ENCODE measurements around the gene PDSS2. TPM values are rescaled to one million over a fixed set of nuclear protein-coding genes. Genes with fewer than 3 reads are reported as not detected.

Gene PDSS2
- total RNA-seq, 4 donors from 2014 or later = 4.3 to 14.7 (median 12.1) TPM

DNA sequence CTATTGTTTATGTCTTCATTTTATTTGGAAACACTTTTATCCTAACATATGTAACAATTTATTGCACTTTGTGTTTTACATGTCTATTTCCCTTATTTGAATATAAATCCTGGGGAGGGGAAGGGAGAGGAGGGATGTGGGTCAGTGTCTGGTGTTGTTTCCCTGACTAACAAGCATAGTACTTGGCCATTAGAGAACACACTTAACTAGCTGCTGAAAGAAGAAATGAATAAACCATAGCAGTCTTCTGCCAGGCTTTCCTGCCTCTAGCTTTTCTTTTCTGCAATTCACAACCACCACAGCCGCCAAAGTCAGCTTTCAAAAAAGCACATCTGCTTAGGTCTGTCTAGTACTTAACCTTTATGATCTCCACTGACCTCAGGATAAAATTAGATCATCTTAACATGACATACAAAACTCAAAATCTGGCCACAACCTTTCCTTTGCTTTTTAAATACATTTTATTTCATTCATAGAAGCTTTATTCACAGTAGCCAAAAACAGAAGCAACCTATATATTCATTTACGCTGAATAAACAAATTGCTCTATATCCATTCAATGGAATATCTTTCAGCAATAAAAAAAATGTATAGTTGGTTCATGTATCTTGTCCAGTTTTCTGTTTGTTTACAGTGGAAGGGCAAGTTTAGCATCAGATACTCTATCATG, 16.3 kb downstream of the PDSS2 start:
- H3K4me1 ChIP-seq = no peaks in the 10 kb centered on the region
- no peak overlapping the region for H3K4me3 ChIP-seq
- no peak overlapping the region for H3K27ac ChIP-seq
- 94% methylated on average over 2 of the region's 2 CpGs for whole genome bisulfite sequencing
- TF ChIP-seq, protein P1, sequence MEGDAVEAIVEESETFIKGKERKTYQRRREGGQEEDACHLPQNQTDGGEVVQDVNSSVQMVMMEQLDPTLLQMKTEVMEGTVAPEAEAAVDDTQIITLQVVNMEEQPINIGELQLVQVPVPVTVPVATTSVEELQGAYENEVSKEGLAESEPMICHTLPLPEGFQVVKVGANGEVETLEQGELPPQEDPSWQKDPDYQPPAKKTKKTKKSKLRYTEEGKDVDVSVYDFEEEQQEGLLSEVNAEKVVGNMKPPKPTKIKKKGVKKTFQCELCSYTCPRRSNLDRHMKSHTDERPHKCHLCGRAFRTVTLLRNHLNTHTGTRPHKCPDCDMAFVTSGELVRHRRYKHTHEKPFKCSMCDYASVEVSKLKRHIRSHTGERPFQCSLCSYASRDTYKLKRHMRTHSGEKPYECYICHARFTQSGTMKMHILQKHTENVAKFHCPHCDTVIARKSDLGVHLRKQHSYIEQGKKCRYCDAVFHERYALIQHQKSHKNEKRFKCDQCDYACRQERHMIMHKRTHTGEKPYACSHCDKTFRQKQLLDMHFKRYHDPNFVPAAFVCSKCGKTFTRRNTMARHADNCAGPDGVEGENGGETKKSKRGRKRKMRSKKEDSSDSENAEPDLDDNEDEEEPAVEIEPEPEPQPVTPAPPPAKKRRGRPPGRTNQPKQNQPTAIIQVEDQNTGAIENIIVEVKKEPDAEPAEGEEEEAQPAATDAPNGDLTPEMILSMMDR (IDR thresholded peaks at IDR 0.05) = no peak
- no peak for TF ChIP-seq POLR2AphosphoS5 (IDR thresholded peaks at IDR 0.05)
- TF ChIP-seq EP300 (IDR thresholded peaks at IDR 0.05) = no peak
- TF ChIP-seq POLR2A (IDR thresholded peaks at IDR 0.05) = no peak
- no peaks in the 10 kb centered on the region for H3K27me3 ChIP-seq
- H3K9me3 ChIP-seq = peaks cover 10% of the 10 kb centered on the region
- peaks cover 4% of the 10 kb centered on the region for H3K36me3 ChIP-seq
- no peak for DNase-seq (ENCODE audit: low spot score in 2 of 2)

DNA sequence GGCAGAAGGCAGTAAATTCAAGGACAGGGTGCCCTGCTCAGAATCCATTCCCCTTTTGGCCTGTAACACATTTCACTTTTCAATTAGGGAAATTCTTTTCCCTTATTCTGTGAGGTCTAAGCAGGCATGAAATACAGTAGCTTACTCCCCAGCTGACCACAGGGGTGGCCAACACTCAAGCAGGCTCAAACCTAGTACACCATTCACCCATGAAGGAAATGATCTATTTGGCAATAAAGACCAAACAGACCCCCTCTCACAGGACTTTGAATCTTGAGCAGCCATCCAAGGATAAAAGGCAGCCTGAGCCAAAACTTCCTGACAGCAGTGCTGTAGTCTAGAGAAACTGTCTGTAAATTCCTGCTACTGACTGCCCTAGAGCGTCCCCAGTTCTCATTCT, 17.7 kb downstream of the PDSS2 start:
- Histone ChIP-seq H3K4me3 (no peak overlapping the region), H3K9me3 (no peaks in the 10 kb centered on the region), H3K36me3 (no peaks in the 10 kb centered on the region), H3K27me3 (no peaks in the 10 kb centered on the region), H3K27ac (no peak overlapping the region), H3K4me1 (no peaks in the 10 kb centered on the region)
- WGBS = 88% methylated on average over 1 of the region's 1 CpG
- no peak for TF ChIP-seq EP300 (IDR thresholded peaks at IDR 0.05)
- no peak for TF ChIP-seq POLR2A (IDR thresholded peaks at IDR 0.05)
- TF ChIP-seq, protein P1 (IDR thresholded peaks at IDR 0.05) = no peak
- no peak for TF ChIP-seq POLR2AphosphoS5 (IDR thresholded peaks at IDR 0.05)
- DNase-seq (ENCODE audit: low spot score in 2 of 2) = no peak

DNA sequence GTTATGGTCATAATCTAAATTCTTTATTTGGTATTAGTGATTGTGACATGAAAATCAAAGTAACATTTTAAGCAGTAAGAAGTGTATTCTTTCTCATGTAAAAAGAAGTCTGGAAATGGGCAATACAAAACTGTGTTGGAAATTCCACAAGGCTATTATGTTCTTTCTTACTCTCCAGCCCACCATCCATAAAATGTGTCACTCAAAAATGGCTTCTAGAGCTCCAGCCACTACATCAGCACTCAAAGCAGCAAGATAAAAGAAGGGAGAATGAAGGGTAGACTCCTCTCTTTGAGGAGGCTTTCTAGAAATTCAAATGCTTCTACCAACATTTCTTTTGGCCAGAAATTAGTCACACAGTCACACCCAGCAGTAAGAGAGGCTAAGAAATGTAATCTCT, 18.4 kb downstream of the PDSS2 start:
- H3K4me1 ChIP-seq = peaks cover 3% of the 10 kb centered on the region
- TF ChIP-seq POLR2A (IDR thresholded peaks at IDR 0.05) = no peak
- DNase-seq (ENCODE audit: low spot score in 2 of 2) = no peak
- no peak overlapping the region for H3K4me3 ChIP-seq
- no peak overlapping the region for H3K27ac ChIP-seq
- no peaks in the 10 kb centered on the region for H3K9me3 ChIP-seq
- no peaks in the 10 kb centered on the region for H3K36me3 ChIP-seq
- no peaks in the 10 kb centered on the region for H3K27me3 ChIP-seq

DNA sequence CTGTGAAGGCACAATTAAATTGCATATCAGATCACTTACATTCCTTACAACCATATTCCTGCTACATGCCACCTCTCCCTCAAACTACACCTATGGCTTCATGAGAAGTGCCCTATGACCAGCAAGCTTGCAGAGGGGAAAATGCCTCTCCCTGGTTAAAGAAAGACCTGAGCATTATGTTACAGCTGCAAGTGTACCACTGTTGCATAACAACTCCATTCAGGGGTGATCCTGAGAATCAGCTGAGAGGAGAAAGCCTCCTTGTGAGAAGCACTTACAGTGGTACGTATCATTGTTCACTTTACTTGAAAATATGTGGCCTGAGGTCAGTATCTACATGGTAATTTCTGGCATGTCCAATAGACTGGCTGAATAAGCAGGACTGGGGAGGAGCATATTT, 20.0 kb downstream of the PDSS2 start:
- TF ChIP-seq POLR2A (IDR thresholded peaks at IDR 0.05) = no peak
- TF ChIP-seq POLR2AphosphoS5 (IDR thresholded peaks at IDR 0.05) = no peak
- TF ChIP-seq EP300 (IDR thresholded peaks at IDR 0.05) = no peak
- Histone ChIP-seq H3K4me3 (no peak overlapping the region), H3K4me1 (peaks cover 3% of the 10 kb centered on the region), H3K27me3 (no peaks in the 10 kb centered on the region), H3K36me3 (no peaks in the 10 kb centered on the region), H3K27ac (no peak overlapping the region), H3K9me3 (no peaks in the 10 kb centered on the region)
- no peak for DNase-seq (ENCODE audit: low spot score in 2 of 2)
- WGBS = 83% methylated on average over 1 of the region's 1 CpG

DNA sequence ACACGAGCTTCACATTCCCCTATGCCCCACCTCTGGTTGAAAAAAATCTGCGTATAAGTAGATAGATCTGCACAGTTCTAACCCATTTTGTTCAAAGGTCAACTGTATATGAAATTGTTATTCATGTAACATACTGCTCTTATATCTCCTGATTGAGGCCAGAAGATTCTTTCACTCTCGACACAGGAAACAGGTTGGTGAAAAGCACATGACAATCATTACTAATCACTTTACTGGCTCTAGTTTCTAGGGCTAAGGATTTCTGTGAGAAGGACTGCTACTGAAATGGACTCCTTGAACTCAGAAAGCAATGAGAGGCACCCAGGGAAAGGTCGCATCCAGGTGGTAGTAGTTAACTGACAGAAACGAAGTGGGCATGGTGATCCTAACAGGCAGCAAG, 21.7 kb downstream of the PDSS2 start:
- Histone ChIP-seq H3K27me3 (no peaks in the 10 kb centered on the region), H3K4me1 (peaks cover 3% of the 10 kb centered on the region), H3K9me3 (no peaks in the 10 kb centered on the region), H3K27ac (no peak overlapping the region), H3K4me3 (no peak overlapping the region), H3K36me3 (no peaks in the 10 kb centered on the region)
- TF ChIP-seq POLR2AphosphoS5 (IDR thresholded peaks at IDR 0.05) (no peak), POLR2A (IDR thresholded peaks at IDR 0.05) (no peak), EP300 (IDR thresholded peaks at IDR 0.05) (no peak)
- TF ChIP-seq, protein P1 (IDR thresholded peaks at IDR 0.05) = no peak
- no peak for DNase-seq (ENCODE audit: low spot score in 2 of 2)
- WGBS = 90% methylated on average over 5 of the region's 5 CpGs

DNA sequence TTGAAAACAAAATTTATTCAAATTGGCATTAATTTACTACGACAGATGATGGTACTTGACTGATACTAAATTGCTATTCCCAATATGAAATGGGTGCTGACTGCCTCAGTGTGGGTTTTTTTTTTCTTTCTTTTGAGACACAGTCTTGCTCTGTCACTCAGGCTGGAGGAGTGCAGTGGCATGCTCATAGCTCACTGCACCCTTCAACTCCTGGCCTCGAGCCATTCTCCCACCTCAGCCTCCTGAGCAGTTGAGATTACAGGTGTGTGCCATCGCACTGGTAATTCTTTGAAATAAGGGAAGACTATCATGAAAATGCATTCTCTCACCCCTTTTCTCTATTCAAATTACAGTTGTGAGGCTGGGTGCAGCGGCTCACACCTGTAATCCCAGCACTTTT, 22.5 kb downstream of the PDSS2 start:
- Histone ChIP-seq H3K27ac (no peak overlapping the region), H3K36me3 (no peaks in the 10 kb centered on the region), H3K9me3 (no peaks in the 10 kb centered on the region), H3K4me3 (no peak overlapping the region), H3K27me3 (no peaks in the 10 kb centered on the region), H3K4me1 (peaks cover 3% of the 10 kb centered on the region)
- no peak for DNase-seq (ENCODE audit: low spot score in 2 of 2)
- WGBS = 95% methylated on average over 4 of the region's 4 CpGs
- TF ChIP-seq POLR2A (IDR thresholded peaks at IDR 0.05) (no peak), EP300 (IDR thresholded peaks at IDR 0.05) (no peak), POLR2AphosphoS5 (IDR thresholded peaks at IDR 0.05) (no peak)
- TF ChIP-seq, protein P1 (IDR thresholded peaks at IDR 0.05) = no peak

Measured in suprapubic skin (tissue), 4 donors.